ENCODE measurements around the gene PRDM15. TPM values are rescaled to one million over a fixed set of nuclear protein-coding genes. Genes with fewer than 3 reads are reported as not detected.

The PRDM15 gene
- total RNA-seq, 4 donors from 2014 or later = 4.7 to 12.3 (median 7.3) TPM

- no peaks in the 10 kb centered on the region for H3K4me1 ChIP-seq
- WGBS, 2 donors = 91% methylated on average over 39 to 40 of the region's 42 CpGs
- intact Hi-C loops (cut with DNase I) = loop anchor here (10.0 kb wide), 1 partner anchor 543 kb away; no protein-coding TSS in a partner anchor
- no peak for DNase-seq
- H3K4me3 ChIP-seq (replicated peaks in 1 of 3) = no peak overlapping the region
- TF ChIP-seq POLR2A (IDR thresholded peaks at IDR 0.05) = no peak
- TF ChIP-seq, protein P1, sequence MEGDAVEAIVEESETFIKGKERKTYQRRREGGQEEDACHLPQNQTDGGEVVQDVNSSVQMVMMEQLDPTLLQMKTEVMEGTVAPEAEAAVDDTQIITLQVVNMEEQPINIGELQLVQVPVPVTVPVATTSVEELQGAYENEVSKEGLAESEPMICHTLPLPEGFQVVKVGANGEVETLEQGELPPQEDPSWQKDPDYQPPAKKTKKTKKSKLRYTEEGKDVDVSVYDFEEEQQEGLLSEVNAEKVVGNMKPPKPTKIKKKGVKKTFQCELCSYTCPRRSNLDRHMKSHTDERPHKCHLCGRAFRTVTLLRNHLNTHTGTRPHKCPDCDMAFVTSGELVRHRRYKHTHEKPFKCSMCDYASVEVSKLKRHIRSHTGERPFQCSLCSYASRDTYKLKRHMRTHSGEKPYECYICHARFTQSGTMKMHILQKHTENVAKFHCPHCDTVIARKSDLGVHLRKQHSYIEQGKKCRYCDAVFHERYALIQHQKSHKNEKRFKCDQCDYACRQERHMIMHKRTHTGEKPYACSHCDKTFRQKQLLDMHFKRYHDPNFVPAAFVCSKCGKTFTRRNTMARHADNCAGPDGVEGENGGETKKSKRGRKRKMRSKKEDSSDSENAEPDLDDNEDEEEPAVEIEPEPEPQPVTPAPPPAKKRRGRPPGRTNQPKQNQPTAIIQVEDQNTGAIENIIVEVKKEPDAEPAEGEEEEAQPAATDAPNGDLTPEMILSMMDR (IDR thresholded peaks at IDR 0.05) = no peak
- no peak overlapping the region for H3K27ac ChIP-seq
- peaks cover 0 to 3% of the 10 kb centered on the region in 2 donors for H3K36me3 ChIP-seq
- no peaks in the 10 kb centered on the region for H3K27me3 ChIP-seq
- H3K9me3 ChIP-seq = no peaks in the 10 kb centered on the region
Observed at GRCh38 chr21:41827951-41828883, 50.9 kb downstream of the PRDM15 start.

DNA sequence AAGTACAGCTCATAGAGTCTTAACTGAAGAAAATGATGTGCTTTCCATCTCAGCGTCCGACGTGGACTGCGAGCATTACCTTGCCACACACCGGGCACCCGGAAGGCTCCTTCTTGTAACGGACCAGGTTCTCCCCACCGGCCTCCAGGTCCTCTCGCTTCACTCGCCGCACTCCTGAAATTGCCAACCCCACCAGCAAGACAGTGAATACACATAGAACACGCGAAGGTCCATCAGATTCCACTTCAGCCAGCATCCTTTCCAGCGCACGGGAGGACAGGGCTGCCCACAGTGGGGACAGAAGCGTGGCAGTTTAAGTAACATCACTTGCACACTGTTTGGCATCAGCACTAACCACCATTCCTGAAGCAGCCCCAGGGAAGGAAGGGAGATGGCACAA is 53.3 kb downstream of the PRDM15 start:
- Histone ChIP-seq H3K9me3 (no peaks in the 10 kb centered on the region), H3K36me3 (peaks cover 0 to 3% of the 10 kb centered on the region in 2 donors), H3K4me3 (replicated peaks in 1 of 3) (no peak overlapping the region), H3K27ac (no peak overlapping the region), H3K4me1 (no peaks in the 10 kb centered on the region), H3K27me3 (no peaks in the 10 kb centered on the region)
- no peak for TF ChIP-seq POLR2A (IDR thresholded peaks at IDR 0.05)
- TF ChIP-seq, protein P1 (IDR thresholded peaks at IDR 0.05) = no peak
- intact Hi-C loops (cut with DNase I) = loop anchor here (10.0 kb wide), 1 partner anchor 541 kb away; no protein-coding TSS in a partner anchor
- 97% methylated on average over 16 of the region's 16 CpGs for WGBS, 2 donors
- no peak for DNase-seq

- Histone ChIP-seq H3K4me1 (no peaks in the 10 kb centered on the region), H3K9me3 (no peaks in the 10 kb centered on the region), H3K27ac (no peak overlapping the region), H3K27me3 (no peaks in the 10 kb centered on the region), H3K36me3 (peaks cover 0 to 3% of the 10 kb centered on the region in 2 donors), H3K4me3 (replicated peaks in 1 of 3) (no peak overlapping the region)
- 74 to 84% methylated on average over 8 to 15 of the region's 15 CpGs for WGBS, 2 donors
- TF ChIP-seq, protein P1 (IDR thresholded peaks at IDR 0.05) = no peak
- TF ChIP-seq POLR2A (IDR thresholded peaks at IDR 0.05) = no peak
- intact Hi-C loops (cut with DNase I) = loop anchor here (10.0 kb wide), 1 partner anchor 540 kb away; no protein-coding TSS in a partner anchor
- no peak for DNase-seq
Observed at GRCh38 chr21:41825216-41825615, 53.9 kb downstream of the PRDM15 start.

DNA sequence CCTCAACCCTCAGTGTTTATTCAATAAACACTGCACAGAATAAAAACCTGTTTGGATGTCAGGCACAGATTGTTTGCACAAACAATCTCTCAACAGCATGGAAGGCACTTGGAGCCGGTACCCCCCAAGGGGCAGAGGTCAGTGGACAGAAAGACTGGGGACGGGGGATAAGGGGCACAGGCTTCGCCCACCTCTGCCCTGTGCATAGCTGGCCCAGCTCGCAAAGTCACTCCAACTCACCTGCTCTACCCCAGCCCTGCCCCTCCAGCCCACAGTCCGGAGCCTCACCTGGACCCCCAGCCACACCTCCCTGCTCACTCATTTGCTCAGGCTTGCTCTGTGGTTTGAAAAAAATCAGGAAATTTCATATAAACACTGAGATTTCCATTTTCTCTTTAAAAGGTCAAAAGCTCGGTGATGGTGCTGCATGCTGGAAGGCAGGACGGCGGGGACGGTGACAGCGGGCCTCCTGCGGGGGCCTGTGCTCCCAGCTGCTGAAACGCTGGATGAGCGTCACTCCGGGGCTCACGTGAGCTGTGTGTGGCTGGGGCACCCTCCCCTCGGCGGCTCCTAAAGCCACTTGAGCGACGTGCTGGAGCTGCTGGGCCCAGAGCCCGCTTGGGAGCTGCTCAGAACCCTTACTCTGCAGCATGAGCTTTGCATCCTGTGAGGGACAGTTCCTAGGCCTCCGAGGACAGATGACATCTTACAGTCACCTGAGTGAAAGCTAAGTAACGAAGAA is 54.5 kb downstream of the PRDM15 start:
- TF ChIP-seq, protein P1 (IDR thresholded peaks at IDR 0.05) = no peak
- TF ChIP-seq POLR2A (IDR thresholded peaks at IDR 0.05) = no peak
- no peak for DNase-seq
- no peak overlapping the region for H3K4me3 ChIP-seq (replicated peaks in 1 of 3)
- no peak overlapping the region for H3K27ac ChIP-seq
- no peaks in the 10 kb centered on the region for H3K9me3 ChIP-seq
- H3K36me3 ChIP-seq = peaks cover 0 to 3% of the 10 kb centered on the region in 2 donors
- H3K4me1 ChIP-seq = peaks cover 0 to 4% of the 10 kb centered on the region in 2 donors
- intact Hi-C loops (cut with DNase I) = loop anchor here (10.0 kb wide), 1 partner anchor 540 kb away; no protein-coding TSS in a partner anchor
- 86 to 94% methylated on average over 14 to 19 of the region's 22 CpGs for WGBS, 2 donors
- no peaks in the 10 kb centered on the region for H3K27me3 ChIP-seq

Measured in thyroid gland (tissue), 4 donors.